ENCODE results near the gene SLC6A6.

Gene SLC6A6

DNA sequence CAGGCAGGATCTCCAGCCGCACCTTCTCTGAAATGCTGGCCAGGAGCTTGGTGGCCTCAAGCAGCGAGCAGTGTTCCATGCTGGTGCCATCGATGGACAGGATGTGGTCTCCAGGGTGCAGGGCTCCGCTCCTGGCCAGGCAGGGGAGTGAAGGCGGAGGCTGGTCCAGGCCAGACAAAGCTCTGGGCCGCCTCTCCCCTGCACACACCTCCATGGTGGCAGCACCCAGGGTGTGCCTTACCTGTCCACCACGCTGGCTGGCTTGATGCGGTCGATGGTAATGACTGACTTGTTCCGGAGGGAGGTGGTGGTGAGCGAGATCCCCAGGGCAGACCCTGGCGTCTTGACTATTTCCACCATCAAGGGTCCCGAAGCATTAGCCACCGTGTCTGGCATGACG is 117.7 kb downstream of the SLC6A6 start:
- no peak for DNase-seq (ENCODE audit: low read depth)
- no peak for TF ChIP-seq CTCF (conservative IDR thresholded peaks at IDR 0.05; ENCODE audit: low read depth, low read length)
- H3K4me3 ChIP-seq (ENCODE audit: low read length): no peak overlapping the region

- DNase-seq (ENCODE audit: low read depth): no peak
- TF ChIP-seq CTCF (conservative IDR thresholded peaks at IDR 0.05; ENCODE audit: low read depth, low read length): no peak
- no peak overlapping the region for H3K4me3 ChIP-seq (ENCODE audit: low read length)
Observed at GRCh38 chr3:14520967-14521366, 118.6 kb downstream of the SLC6A6 start.

DNA sequence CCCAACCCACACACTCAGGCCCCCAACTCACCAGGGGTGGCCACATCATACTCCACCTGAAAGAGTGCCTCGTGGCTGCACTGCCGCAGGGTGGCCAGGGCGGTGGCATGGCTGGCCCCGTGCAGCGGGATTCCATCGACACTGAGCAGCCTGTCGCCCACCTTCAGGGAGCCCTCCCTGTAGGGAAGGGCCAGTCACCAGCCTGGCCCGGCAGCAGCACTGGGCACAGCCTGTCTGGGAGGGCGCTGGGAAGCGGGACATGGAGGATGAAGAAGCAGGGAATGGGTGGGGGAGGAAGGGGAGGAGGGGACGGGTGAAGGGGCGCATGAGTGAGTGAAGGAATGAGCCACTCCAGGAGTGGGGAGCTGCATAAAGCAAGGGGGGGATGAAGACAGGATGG is 119.2 kb downstream of the SLC6A6 start:
- H3K4me3 ChIP-seq (ENCODE audit: low read length): no peak overlapping the region
- DNase-seq (ENCODE audit: low read depth): no peak
- TF ChIP-seq CTCF (conservative IDR thresholded peaks at IDR 0.05; ENCODE audit: low read depth, low read length): no peak

GRCh38 chr3:14522129-14522691 is 119.8 kb downstream of the SLC6A6 start:
- DNase-seq (ENCODE audit: low read depth): no peak
- H3K4me3 ChIP-seq (ENCODE audit: low read length): no peak overlapping the region
- TF ChIP-seq CTCF (conservative IDR thresholded peaks at IDR 0.05; ENCODE audit: low read depth, low read length): no peak

GRCh38 chr3:14522768-14523167 is 120.4 kb downstream of the SLC6A6 start:
- no peak for TF ChIP-seq CTCF (conservative IDR thresholded peaks at IDR 0.05; ENCODE audit: low read depth, low read length)
- H3K4me3 ChIP-seq (ENCODE audit: low read length): no peak overlapping the region
- no peak for DNase-seq (ENCODE audit: low read depth)

GRCh38 chr3:14523792-14524191 is 121.4 kb downstream of the SLC6A6 start:
- H3K4me3 ChIP-seq (ENCODE audit: low read length): no peak overlapping the region
- peak; percentile 12 for DNase-seq (ENCODE audit: low read depth)
- no peak for TF ChIP-seq CTCF (conservative IDR thresholded peaks at IDR 0.05; ENCODE audit: low read depth, low read length)

DNA sequence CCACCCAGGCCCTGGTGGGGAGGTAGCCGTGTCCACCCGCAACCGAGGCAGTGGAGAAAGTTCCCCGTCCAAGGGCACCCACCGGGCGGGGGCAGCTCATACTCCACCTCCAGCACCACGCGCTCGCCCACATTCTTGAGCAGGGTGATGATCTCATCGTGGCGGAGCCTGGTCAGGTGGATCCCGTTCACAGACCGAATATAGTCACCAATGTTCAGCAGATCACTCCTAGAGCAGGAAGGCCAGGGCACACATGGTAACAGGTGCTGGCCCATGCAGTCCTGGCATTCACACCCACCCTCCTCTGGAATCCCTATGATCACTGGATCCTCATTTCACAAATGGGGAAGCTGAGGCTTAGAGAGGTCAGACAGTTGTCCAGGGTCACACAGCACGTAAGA is 121.9 kb downstream of the SLC6A6 start:
- DNase-seq (ENCODE audit: low read depth): no peak
- no peak overlapping the region for H3K4me3 ChIP-seq (ENCODE audit: low read length)

More for the DNA sequence above, 121.9 kb downstream of the SLC6A6 start:
- no peak for TF ChIP-seq CTCF (conservative IDR thresholded peaks at IDR 0.05; ENCODE audit: low read depth, low read length)

All from retinal pigment epithelial cell (primary cell).